SH-SY5Y (cell line): ENCODE results near the gene IL1RAP.

Experiments
- GATA2 ChIP-seq: IDR thresholded peaks from 2 replicates; pipeline ENCODE4 v1.6.1; 2011; ENCODE audit warnings: mild to moderate bottlenecking, low read depth, low read length
- GATA3 ChIP-seq: IDR thresholded peaks from 2 replicates; pipeline ENCODE4 v1.6.1; 2011; ENCODE audit warnings: low read depth, mild to moderate bottlenecking, low read length, moderate library complexity

IL1RAP gene

GRCh38 chr3:190498293-190498692, 15.6 kb upstream of the IL1RAP start:
- TF ChIP-seq GATA3, result no peak
- no peak for TF ChIP-seq GATA2

- no peak for TF ChIP-seq GATA2
- no peak for TF ChIP-seq GATA3
Measured at GRCh38 chr3:190499122-190499521, 14.8 kb upstream of the IL1RAP start.

DNA sequence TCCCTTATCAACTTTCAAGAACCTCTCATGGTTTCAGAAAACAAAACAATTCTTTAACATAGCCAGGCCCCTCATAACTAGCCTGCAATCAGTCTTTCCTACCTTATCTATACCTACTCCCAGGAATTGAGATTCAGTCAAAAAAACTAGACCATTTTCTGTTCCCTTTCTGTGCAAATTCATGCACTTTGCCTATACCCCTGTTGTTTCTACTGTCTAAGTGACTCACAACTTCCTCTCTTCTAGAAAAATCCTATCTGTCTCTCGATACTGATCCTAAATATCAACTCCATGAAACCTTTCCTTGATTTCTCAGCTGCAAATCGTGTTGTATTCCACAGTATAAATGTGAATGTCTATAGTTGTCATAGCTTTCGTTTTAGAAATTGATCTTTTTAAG, 10.9 kb upstream of the IL1RAP start:
- no peak for TF ChIP-seq GATA2
- no peak for TF ChIP-seq GATA3

- TF ChIP-seq GATA2 (no peak), GATA3 (no peak)
Measured at GRCh38 chr3:190504354-190505125, 9.3 kb upstream of the IL1RAP start.

GRCh38 chr3:190505381-190506003, 8.4 kb upstream of the IL1RAP start:
- no peak for TF ChIP-seq GATA3
- TF ChIP-seq GATA2, result no peak

DNA sequence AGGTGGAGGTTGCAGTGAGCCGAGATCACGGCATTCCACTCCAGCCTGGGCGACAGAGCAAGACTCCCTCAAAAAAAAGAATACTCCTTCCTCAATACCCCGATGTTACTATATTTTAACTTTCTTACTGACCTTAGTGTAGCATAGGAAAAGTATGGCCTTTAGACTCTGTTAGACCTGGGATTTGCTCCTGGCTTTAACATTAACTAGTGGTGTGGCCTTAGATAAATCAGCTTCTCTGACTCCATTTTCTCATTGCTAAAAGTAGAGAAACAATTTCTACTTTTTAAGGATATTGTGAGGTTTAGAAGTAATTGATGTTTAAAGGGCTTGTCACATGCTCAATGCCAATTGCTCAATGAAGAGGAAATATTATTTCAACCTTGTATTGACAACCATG, 7.6 kb upstream of the IL1RAP start:
- TF ChIP-seq GATA2, result no peak
- no peak for TF ChIP-seq GATA3

DNA sequence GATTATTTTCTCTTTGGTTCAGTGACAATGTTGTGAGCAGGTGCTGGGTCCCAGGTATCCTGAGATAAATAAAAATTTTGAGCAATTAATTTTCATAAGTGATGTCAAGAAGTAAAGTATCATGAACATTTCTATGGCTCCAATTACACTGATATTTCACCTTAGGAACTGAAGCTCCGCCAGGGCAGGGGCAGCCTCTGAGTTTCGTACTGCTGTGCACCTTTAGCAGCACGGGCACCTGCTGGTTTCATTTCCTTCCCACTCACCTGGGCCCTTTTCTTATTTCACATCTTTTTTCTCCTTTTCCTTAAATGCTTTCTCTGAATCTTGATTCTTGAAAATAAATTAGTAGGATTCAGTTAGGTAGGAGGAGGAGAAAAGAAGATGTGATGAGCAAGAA, 1.2 kb upstream of the IL1RAP start:
- no peak for TF ChIP-seq GATA2
- no peak for TF ChIP-seq GATA3

DNA sequence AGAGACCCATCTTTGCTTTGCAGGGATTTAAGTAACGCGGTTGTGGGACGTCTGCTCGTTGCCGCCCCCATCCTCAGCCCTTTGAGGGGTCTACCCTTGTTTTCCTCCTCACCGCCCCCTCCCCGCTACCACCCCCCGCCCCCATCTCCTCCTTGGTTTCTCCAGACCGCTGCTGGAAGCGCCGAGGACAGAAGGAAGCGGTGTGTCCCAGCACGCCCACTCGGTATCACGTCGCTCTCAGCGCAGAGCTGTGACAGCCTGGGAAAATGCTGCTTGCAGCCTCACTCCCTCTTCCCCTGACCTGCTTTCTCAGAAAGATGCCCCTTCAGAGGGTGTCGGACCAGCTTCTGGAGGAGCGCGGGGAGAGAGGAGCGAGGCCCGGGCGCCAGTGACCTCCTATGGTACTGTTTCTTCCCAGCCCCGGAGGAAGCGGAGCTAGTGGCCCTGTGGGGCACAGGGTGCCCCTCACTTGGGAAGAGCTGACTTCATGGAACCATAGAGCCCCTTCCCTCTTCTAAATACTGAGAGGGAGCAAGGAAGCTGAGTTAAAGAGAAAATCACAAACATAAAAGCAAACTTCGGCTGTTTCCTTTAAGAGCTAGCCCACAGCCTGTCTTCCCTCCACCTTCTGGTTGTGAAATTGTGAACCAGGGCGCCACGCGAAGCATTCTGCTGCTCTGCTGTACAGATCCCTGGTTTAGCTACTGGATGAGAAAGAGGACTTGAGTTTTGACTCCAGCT, 698 bp downstream of the IL1RAP start:
- no peak for TF ChIP-seq GATA3
- no peak for TF ChIP-seq GATA2

GRCh38 chr3:190516416-190516815, 2.5 kb downstream of the IL1RAP start:
- no peak for TF ChIP-seq GATA3
- no peak for TF ChIP-seq GATA2

DNA sequence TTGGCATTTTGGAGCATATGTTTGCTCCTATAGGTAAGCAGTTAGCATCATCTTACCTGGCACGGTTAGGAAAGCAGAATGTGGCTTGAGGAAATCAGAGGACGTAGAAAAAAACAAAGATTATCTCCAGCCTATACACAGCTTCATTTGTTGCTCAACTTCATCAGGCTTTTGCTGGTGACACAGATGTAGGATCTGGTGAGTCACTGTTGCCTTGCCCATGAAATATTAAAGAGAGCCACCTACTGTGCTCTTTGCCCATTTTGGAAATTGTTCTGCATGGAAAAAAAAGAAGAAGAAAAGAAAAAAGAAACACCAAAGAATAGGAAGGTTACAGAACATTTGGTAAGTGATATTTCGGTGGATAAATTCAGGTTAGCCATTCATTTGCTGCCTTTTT, 3.8 kb downstream of the IL1RAP start:
- no peak for TF ChIP-seq GATA3
- no peak for TF ChIP-seq GATA2

GRCh38 chr3:190519886-190520285, 6.0 kb downstream of the IL1RAP start:
- TF ChIP-seq GATA2 (no peak), GATA3 (no peak)

- TF ChIP-seq GATA3 (no peak), GATA2 (no peak)
Measured at GRCh38 chr3:190521998-190522397, 8.1 kb downstream of the IL1RAP start.

DNA sequence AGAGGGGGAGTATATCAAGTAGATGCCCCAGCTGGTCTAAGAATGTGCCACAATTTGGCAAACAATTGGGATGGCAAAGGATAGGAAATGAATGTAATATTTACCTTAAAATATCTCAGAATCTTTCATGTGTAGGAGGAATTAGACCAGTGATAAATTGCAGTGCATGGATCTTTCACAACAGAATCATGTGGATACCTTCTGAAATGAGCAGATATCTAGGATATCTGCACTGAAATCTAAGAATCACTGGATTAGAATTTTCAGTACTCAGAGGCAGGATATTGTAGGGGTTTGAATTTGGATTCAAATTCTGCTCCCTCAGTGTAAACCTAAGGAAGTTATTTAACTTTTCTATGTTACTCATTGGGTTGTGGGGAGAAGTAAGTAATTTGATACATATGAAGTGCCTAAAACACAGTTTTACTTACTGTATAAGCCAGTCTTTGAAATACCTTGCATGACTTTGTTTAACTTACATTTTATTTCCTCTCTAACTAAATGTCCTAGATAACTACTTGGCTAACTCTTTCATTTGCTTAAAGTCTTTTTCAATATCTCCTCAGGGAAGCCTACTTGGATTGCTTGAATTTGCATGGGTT, 8.8 kb downstream of the IL1RAP start:
- TF ChIP-seq GATA2 (no peak), GATA3 (no peak)

DNA sequence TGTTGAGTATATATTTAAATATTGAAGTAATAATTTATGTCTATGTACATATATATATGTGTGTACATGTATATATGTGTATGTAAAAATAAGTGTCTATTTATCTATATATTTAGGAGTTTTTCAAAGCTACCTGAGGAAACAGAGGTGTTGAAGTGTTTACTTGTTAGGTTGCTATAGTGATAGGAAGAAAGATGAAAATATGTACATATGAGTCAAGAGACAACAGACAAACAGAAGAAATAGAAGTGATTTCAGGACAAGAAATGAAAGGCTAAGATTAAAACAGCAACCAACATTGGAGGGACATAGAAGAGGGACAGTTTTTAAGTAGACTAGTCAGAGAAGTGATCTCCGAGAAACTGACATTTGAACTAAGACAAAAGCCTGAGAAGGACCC, 11.1 kb downstream of the IL1RAP start:
- TF ChIP-seq GATA3, result no peak
- no peak for TF ChIP-seq GATA2
